Smooth muscle cell (in vitro differentiated cells): ENCODE data around the gene LRMDA. TPM values are rescaled to one million over a fixed set of nuclear protein-coding genes. Genes with fewer than 3 reads are reported as not detected.

Experiments
- DNase-seq: peaks from one replicate; lab custom pipeline; 2025; ENCODE audit not compliant: unreplicated experiment; lab: John Stamatoyannopoulos, UW
- H2AFZ ChIP-seq: fragments of 200-600 bp; sonication (generic); 2 replicates; pipeline ENCODE4 v1.6.0; 2016; ENCODE audit warnings: antibody characterized with exemption, low read depth, mild to moderate bottlenecking
- H3F3A ChIP-seq: fragments of 200-600 bp; sonication (generic); 2 replicates; pipeline ENCODE4 v1.6.0; 2017; ENCODE audit warnings: antibody characterized with exemption, low read depth
- H3K27ac ChIP-seq: fragments of 200-600 bp; sonication (generic); 2 replicates; pipeline ENCODE4 v1.5.1; 2016; ENCODE audit warnings: low read depth, mild to moderate bottlenecking
- H3K27me3 ChIP-seq: fragments of 200-600 bp; sonication (generic); 2 replicates; pipeline ENCODE4 v1.6.1; 2016; ENCODE audit warnings: low read depth, mild to moderate bottlenecking
- H3K36me3 ChIP-seq: fragments of 200-600 bp; sonication (generic); 2 replicates; pipeline ENCODE4 v1.5.1; 2016; ENCODE audit warnings: low read depth
- H3K4me1 ChIP-seq: fragments of 200-600 bp; sonication (generic); 2 replicates; pipeline ENCODE4 v1.5.1; 2016; ENCODE audit warnings: low read depth
- H3K4me2 ChIP-seq: fragments of 200-600 bp; sonication (generic); 2 replicates; pipeline ENCODE4 v1.6.0; 2016; ENCODE audit warnings: mild to moderate bottlenecking
- H3K4me3 ChIP-seq: fragments of 200-600 bp; sonication (generic); 2 replicates; pipeline ENCODE4 v1.5.1; 2016; ENCODE audit warnings: mild to moderate bottlenecking
- H3K79me2 ChIP-seq: fragments of 200-600 bp; sonication (generic); 2 replicates; pipeline ENCODE4 v1.6.0; 2016; ENCODE audit warnings: low read depth, mild to moderate bottlenecking
- H3K9ac ChIP-seq: fragments of 200-600 bp; sonication (generic); 2 replicates; pipeline ENCODE4 v1.6.0; 2016; ENCODE audit warnings: low read depth
- H3K9me3 ChIP-seq: fragments of 200-600 bp; sonication (generic); replicated peaks from 2 replicates; pipeline ENCODE4 v1.5.1; 2016; ENCODE audit warnings: low read depth
- H4K20me1 ChIP-seq: fragments of 200-600 bp; sonication (generic); 2 replicates; pipeline ENCODE4 v1.6.0; 2016; ENCODE audit warnings: low read depth
- CTCF ChIP-seq: fragments of 200-600 bp; sonication (generic); IDR thresholded peaks from 2 replicates; pipeline ENCODE4 v1.5.1; 2017; ENCODE audit warnings: borderline replicate concordance, mild to moderate bottlenecking, antibody characterized with exemption; ENCODE audit not compliant: insufficient read depth, poor library complexity, severe bottlenecking
- WGBS: methylation state at CpG from one replicate; pipeline ENCODE4 v1.1.7; 2016; ENCODE audit warnings: low lambda C conversion rate; 5-methylcytosine and 5-hydroxymethylcytosine counted together
- polyA plus RNA-seq: library from polyadenylated mRNA; unstranded; fragments of >200 nt; fragmentation: Nextera tagmentation; extraction: Ambion mirVana; gene quantifications from 2 replicates; pipeline ENCODE4 v1.2.1, GENCODE V29; 2016
- total RNA-seq: library from RNA; depleted of rRNA; stranded (reverse); fragments of >200 nt; gene quantifications from 2 replicates; pipeline ENCODE4 v1.2.3, GENCODE V29; 2014

Gene LRMDA
- total and polyA plus RNA-seq, 2 experiments from 2014 or later = 1.5 to 1.6 TPM

- Histone ChIP-seq H3K27me3 (peaks cover 17% of the 10 kb centered on the region), H3K27ac (no peak overlapping the region), H3K36me3 (no peaks in the 10 kb centered on the region), H3F3A (no peaks in the 10 kb centered on the region), H3K4me3 (no peak overlapping the region), H3K9me3 (no peaks in the 10 kb centered on the region), H3K4me2 (no peak overlapping the region), H4K20me1 (no peaks in the 10 kb centered on the region), H3K4me1 (no peaks in the 10 kb centered on the region), H3K79me2 (no peaks in the 10 kb centered on the region), H2AFZ (no peak overlapping the region), H3K9ac (no peak overlapping the region)
- TF ChIP-seq CTCF = no peak
- DNase-seq = no peak
- WGBS = 52% methylated on average over 22 of the region's 22 CpGs
These were observed 280.9 kb downstream of the LRMDA start for GRCh38 chr10:75712242-75712880.

- H3K4me1 ChIP-seq = no peaks in the 10 kb centered on the region
- DNase-seq = no peak
- no peaks in the 10 kb centered on the region for H4K20me1 ChIP-seq
- H3K4me3 ChIP-seq = no peak overlapping the region
- peaks cover 17% of the 10 kb centered on the region for H3K27me3 ChIP-seq
- WGBS = 87% methylated on average over 3 of the region's 3 CpGs
- H3K9ac ChIP-seq = no peak overlapping the region
- no peak overlapping the region for H2AFZ ChIP-seq
- H3K79me2 ChIP-seq = no peaks in the 10 kb centered on the region
- no peak overlapping the region for H3K27ac ChIP-seq
- H3K36me3 ChIP-seq = no peaks in the 10 kb centered on the region
- H3K9me3 ChIP-seq = no peaks in the 10 kb centered on the region
- H3K4me2 ChIP-seq = no peak overlapping the region
- TF ChIP-seq CTCF = no peak
- H3F3A ChIP-seq = no peaks in the 10 kb centered on the region
These were observed 285.1 kb downstream of the LRMDA start for GRCh38 chr10:75716506-75716905.

- Histone ChIP-seq H4K20me1 (no peaks in the 10 kb centered on the region), H3K79me2 (no peaks in the 10 kb centered on the region), H3K9me3 (no peaks in the 10 kb centered on the region), H3K36me3 (no peaks in the 10 kb centered on the region), H3K4me2 (no peak overlapping the region), H3K27ac (no peak overlapping the region), H3K9ac (no peak overlapping the region), H3K27me3 (peaks cover 17% of the 10 kb centered on the region), H3K4me3 (no peak overlapping the region), H3K4me1 (no peaks in the 10 kb centered on the region), H3F3A (no peaks in the 10 kb centered on the region), H2AFZ (no peak overlapping the region)
- DNase-seq = no peak
- TF ChIP-seq CTCF = no peak
- WGBS = 84% methylated on average over 10 of the region's 10 CpGs
These were observed 285.9 kb downstream of the LRMDA start for GRCh38 chr10:75717126-75717916.

GRCh38 chr10:75718991-75719390 is 287.6 kb downstream of the LRMDA start:
- Histone ChIP-seq H3K4me3 (no peak overlapping the region), H3K4me1 (no peaks in the 10 kb centered on the region), H3K9me3 (no peaks in the 10 kb centered on the region), H4K20me1 (no peaks in the 10 kb centered on the region), H2AFZ (no peak overlapping the region), H3K4me2 (no peak overlapping the region), H3K27ac (no peak overlapping the region), H3K79me2 (no peaks in the 10 kb centered on the region), H3K9ac (no peak overlapping the region), H3K27me3 (peaks cover 7% of the 10 kb centered on the region), H3F3A (no peaks in the 10 kb centered on the region), H3K36me3 (no peaks in the 10 kb centered on the region)
- no peak for TF ChIP-seq CTCF
- no peak for DNase-seq
